HG03521 (cell line): ENCODE results near the gene SLC39A9.

ENCODE experiments used
- ATAC-seq: cut with Tn5 transposase; IDR thresholded peaks from one replicate; pipeline ENCODE4 v1.9.1; 2021; ENCODE audit warnings: mild to moderate bottlenecking, moderate library complexity; ENCODE audit not compliant: unreplicated experiment

SLC39A9 gene

GRCh38 chr14:69423279-69423678 lies 24.8 kb downstream of the SLC39A9 start:
- ATAC-seq, result no peak

- ATAC-seq, result no peak
Measured at GRCh38 chr14:69424149-69424923, 25.8 kb downstream of the SLC39A9 start.

GRCh38 chr14:69427596-69427995 lies 29.1 kb downstream of the SLC39A9 start:
- no peak for ATAC-seq

- ATAC-seq, result no peak
Measured at GRCh38 chr14:69428289-69428998, 30.0 kb downstream of the SLC39A9 start.

GRCh38 chr14:69429643-69430042 lies 31.2 kb downstream of the SLC39A9 start:
- ATAC-seq, result no peak

GRCh38 chr14:69430306-69430939 lies 31.9 kb downstream of the SLC39A9 start:
- no peak for ATAC-seq

GRCh38 chr14:69432364-69432763 lies 33.9 kb downstream of the SLC39A9 start:
- ATAC-seq, result no peak

GRCh38 chr14:69439521-69440270 lies 41.2 kb downstream of the SLC39A9 start:
- no peak for ATAC-seq

- no peak for ATAC-seq
Measured at GRCh38 chr14:69441948-69442347, 43.5 kb downstream of the SLC39A9 start.

GRCh38 chr14:69443296-69443805 lies 44.9 kb downstream of the SLC39A9 start:
- ATAC-seq, result no peak

GRCh38 chr14:69449216-69449615 lies 50.7 kb downstream of the SLC39A9 start:
- no peak for ATAC-seq

GRCh38 chr14:69451941-69452340 lies 53.4 kb downstream of the SLC39A9 start:
- no peak for ATAC-seq

GRCh38 chr14:69458350-69458749 lies 59.9 kb downstream of the SLC39A9 start:
- no peak for ATAC-seq

- ATAC-seq, result no peak
Measured at GRCh38 chr14:69459122-69459521, 60.6 kb downstream of the SLC39A9 start.

GRCh38 chr14:69460093-69460701 lies 61.7 kb downstream of the SLC39A9 start:
- ATAC-seq, result no peak

GRCh38 chr14:69464379-69464778 lies 65.9 kb downstream of the SLC39A9 start:
- no peak for ATAC-seq

GRCh38 chr14:69464829-69465228 lies 66.3 kb downstream of the SLC39A9 start:
- ATAC-seq, result no peak

GRCh38 chr14:69468949-69469348 lies 70.5 kb downstream of the SLC39A9 start:
- ATAC-seq, result no peak

GRCh38 chr14:69471436-69471835 lies 72.9 kb downstream of the SLC39A9 start:
- no peak for ATAC-seq

GRCh38 chr14:69471916-69472315 lies 73.4 kb downstream of the SLC39A9 start:
- no peak for ATAC-seq

GRCh38 chr14:69473260-69473659 lies 74.8 kb downstream of the SLC39A9 start:
- ATAC-seq, result no peak
